Cardiac fibroblast (primary cell): Measurements from ENCODE around the gene ROS1.

Experiments used
- DNase-seq, 2 donors: peaks; one replicate each; pipeline versions ENCODE4 v3.0.0 to v3.0.0-alpha.2; 2010; ENCODE audit warnings: low read depth in 2 of 2
- H3K4me3 ChIP-seq, 2 donors: replicated peaks in 1 of 2; 1 replicate in 1 of 2; 2 replicates in 1 of 2; pipeline ENCODE4 v1.5.1; 2011; ENCODE audit warnings: low read depth in 2 of 2, low read length in 2 of 2, mild to moderate bottlenecking in 2 of 2, moderate library complexity in 1 of 2
- TF ChIP-seq, protein P1 (sequence below): IDR thresholded peaks from one replicate; pipeline ENCODE4 v1.5.1; 2011; ENCODE audit warnings: low read depth, mild to moderate bottlenecking, low read length, inconsistent platforms

ROS1 gene

DNA sequence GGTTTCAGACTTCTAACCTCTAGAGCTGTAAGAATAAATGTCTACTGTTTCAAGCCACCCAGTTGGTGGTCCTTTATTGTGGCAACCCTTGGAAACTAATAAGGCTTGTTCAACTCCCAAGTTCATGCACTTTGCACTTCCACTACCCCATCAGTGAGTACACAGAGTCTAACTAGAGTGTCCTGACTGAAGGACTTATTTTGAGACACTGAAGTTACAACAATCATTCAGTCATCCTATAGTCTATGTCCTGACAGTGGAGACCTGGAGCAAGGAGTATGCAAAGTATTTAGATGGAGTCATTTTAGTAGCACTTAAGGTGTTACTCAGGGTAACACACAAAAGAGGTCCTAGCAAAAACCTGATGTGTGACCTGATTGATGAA, 97.7 kb downstream of the ROS1 start:
- TF ChIP-seq, protein P1, sequence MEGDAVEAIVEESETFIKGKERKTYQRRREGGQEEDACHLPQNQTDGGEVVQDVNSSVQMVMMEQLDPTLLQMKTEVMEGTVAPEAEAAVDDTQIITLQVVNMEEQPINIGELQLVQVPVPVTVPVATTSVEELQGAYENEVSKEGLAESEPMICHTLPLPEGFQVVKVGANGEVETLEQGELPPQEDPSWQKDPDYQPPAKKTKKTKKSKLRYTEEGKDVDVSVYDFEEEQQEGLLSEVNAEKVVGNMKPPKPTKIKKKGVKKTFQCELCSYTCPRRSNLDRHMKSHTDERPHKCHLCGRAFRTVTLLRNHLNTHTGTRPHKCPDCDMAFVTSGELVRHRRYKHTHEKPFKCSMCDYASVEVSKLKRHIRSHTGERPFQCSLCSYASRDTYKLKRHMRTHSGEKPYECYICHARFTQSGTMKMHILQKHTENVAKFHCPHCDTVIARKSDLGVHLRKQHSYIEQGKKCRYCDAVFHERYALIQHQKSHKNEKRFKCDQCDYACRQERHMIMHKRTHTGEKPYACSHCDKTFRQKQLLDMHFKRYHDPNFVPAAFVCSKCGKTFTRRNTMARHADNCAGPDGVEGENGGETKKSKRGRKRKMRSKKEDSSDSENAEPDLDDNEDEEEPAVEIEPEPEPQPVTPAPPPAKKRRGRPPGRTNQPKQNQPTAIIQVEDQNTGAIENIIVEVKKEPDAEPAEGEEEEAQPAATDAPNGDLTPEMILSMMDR = no peak
- DNase-seq = no peak
- H3K4me3 ChIP-seq = no peak overlapping the region

DNA sequence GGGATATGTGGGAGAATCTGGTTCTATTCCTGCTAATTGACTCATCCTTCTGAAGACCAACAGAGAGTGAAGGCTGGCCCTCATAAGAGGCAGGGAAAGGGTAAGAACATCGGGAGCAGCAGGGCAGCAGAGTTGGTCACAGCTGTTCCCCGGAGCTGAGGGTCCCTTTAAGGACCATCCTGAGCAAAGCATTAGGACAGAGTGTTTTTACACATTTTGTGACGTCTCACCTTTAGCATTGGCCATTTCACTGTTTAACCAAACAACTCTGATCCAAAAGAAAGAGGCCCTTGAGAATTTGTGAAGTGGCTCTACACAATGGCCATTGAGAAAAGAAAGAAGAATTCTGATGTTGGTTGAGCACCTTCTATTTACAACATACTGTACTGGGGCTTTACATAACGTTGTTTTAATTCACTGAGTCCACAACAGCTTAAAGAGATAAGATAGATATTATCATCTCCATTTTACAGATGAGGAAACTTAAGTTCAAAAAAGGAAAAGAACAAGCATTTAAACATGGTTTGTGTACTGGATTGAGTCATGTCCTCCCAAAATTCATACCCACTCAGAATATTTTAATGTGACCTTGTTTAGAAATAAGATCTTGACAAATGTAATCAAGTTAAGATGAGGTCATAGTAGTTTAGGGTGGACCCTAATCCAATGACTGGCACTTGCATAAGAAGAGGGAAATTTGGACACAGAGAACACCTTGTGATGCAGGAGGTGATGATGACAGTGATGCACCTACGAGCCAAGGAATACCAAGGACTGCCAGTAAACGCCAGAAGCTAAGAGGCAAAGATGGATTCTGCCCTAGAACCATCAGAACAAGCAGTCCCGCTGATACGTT, 98.4 kb downstream of the ROS1 start:
- TF ChIP-seq, protein P1 = no peak
- no peak for DNase-seq
- H3K4me3 ChIP-seq = no peak overlapping the region

DNA sequence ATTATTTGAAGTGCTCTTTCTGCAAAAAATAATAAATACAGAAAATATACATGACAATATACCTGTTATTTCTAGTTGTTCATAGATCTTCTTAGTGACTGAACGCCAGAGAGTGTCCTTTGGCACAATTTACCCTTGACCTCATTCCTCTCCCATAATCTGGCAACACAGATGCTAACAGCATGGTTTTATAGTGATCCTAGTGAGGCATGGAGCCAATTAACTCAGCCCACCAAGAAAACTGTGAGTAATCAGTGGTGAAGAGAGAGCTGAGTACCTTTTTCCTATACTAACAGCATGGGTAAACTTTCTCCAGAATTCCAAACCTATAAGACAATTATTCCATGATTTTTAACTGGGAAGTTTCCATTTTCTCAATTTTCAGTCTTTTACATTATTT, 99.3 kb downstream of the ROS1 start:
- TF ChIP-seq, protein P1 = no peak
- H3K4me3 ChIP-seq = no peak overlapping the region

DNA sequence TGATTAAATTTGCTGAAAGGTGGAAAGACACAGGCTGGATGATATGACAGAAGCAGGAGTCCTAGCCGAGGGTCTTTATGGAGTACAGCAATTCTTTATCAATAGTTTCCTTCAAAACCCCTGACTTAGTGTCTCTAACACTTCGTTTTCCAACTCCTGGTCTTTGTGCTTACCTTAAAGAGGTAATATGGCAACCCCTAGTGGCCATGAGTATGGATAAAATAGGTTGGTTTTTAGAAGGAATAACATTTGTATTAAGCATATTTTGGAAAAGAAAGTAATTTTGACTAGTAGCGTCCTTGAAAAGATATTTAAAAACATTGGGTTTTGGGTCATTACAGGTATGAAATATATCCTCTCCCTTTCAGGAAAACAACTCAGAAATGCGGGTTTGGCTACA, 108.5 kb downstream of the ROS1 start:
- TF ChIP-seq, protein P1 = peak; percentile 35
- H3K4me3 ChIP-seq = no peak overlapping the region
- DNase-seq = peak; percentile 5 to 30

More for the DNA sequence above, 99.3 kb downstream of the ROS1 start:
- no peak for DNase-seq

DNA sequence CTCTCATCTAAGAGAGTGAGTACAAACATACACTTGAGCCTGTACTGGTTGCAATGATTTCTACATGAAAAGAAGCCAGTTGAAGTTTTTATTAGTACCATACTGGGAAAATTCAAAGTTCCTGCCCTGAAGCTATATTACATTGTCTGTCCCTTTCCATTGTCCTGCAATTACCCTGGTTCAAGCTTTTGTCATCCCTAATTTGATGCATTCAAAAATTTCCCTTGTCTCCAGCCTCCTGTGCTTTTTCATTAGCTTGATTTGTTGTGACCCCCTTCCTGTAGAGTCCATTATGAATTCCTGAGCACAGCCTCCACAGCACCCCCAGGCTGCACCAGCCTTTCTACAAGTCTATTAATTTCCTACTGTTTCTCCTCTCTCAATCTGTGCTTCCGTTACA, 114.0 kb downstream of the ROS1 start:
- TF ChIP-seq, protein P1 = no peak
- DNase-seq = no peak
- H3K4me3 ChIP-seq = no peak overlapping the region

DNA sequence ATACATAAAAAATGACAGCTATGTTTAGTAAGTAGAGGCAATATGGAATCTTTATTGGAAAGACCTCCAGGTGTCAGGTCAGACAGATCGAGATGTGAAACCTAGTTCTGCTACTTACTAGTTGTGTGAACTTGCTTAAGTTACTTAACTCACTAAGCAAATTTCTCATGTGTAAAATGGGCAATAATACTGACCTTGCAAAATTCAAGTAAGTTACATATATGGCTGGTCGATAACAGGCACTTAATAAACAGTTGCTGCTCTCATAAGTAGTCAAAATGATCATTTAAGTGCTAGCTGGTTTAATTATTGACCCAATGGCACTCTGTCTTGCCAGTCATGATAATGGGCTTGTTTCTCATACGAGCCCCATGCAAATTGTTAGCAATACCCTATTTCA, 114.4 kb downstream of the ROS1 start:
- TF ChIP-seq, protein P1 = no peak
- no peak overlapping the region for H3K4me3 ChIP-seq
- DNase-seq = no peak
